A673 (cell line): ENCODE data around the gene ABCB9. TPM values are rescaled to one million over a fixed set of nuclear protein-coding genes. Genes with fewer than 3 reads are reported as not detected.

ENCODE experiments used
- BruUV-seq: library from RNA; stranded (reverse); fragments of 400-500 nt; replicated peaks from 2 replicates; lab custom pipeline; 2021; lab: Mats Ljungman, UMichigan
- CTCF ChIA-PET: fragments of 300-600 bp; sonication (Branson Sonifier 250); formaldehyde crosslinking; loops from one replicate; lab custom pipeline; 2022; ENCODE audit warnings: antibody characterized with exemption; lab: Charles Lee
- POLR2A ChIA-PET: fragments of 300-600 bp; sonication (Branson Sonifier 250); formaldehyde crosslinking; loops from one replicate; lab custom pipeline; 2022; ENCODE audit warnings: antibody characterized with exemption; ENCODE audit not compliant: low non-redundant PET; lab: Charles Lee
- DNase-seq: peaks from one replicate; pipeline ENCODE4 v3.0.0-alpha.2; 2015; ENCODE audit warnings: low spot score
- H3K27ac ChIP-seq: fragments of 200-600 bp; sonication (generic); 2 replicates; pipeline ENCODE4 v1.5.1; 2016; ENCODE audit warnings: mixed run types, low read depth, mild to moderate bottlenecking, mixed read lengths, antibody characterized with exemption, low read length; ENCODE audit not compliant: poor library complexity, severe bottlenecking
- H3K27me3 ChIP-seq: fragments of 200-600 bp; sonication (generic); replicated peaks from 2 replicates; pipeline ENCODE4 v1.6.1; 2017; ENCODE audit warnings: mixed run types, low read depth, mild to moderate bottlenecking, mixed read lengths, antibody characterized with exemption, low read length; ENCODE audit not compliant: insufficient read depth, poor library complexity
- H3K36me3 ChIP-seq: fragments of 200-600 bp; sonication (generic); 2 replicates; pipeline ENCODE4 v1.6.1; 2016; ENCODE audit warnings: mixed run types, mild to moderate bottlenecking, mixed read lengths, antibody characterized with exemption, low read length; ENCODE audit not compliant: insufficient read depth, poor library complexity, severe bottlenecking
- H3K4me1 ChIP-seq: fragments of 200-600 bp; sonication (generic); 2 replicates; pipeline ENCODE4 v1.6.1; 2017; ENCODE audit warnings: mixed run types, mild to moderate bottlenecking, mixed read lengths, antibody characterized with exemption, low read length; ENCODE audit not compliant: insufficient read depth, poor library complexity, severe bottlenecking
- H3K4me3 ChIP-seq: fragments of 200-600 bp; sonication (generic); 2 replicates; pipeline ENCODE4 v1.5.1; 2016; ENCODE audit warnings: low read depth, mixed run types, mild to moderate bottlenecking, mixed read lengths, low read length; ENCODE audit not compliant: poor library complexity, severe bottlenecking
- H3K9me3 ChIP-seq: fragments of 200-600 bp; sonication (generic); 2 replicates; pipeline ENCODE4 v1.6.1; 2016; ENCODE audit warnings: mixed run types, low read depth, mild to moderate bottlenecking, mixed read lengths, antibody characterized with exemption, low read length; ENCODE audit not compliant: poor library complexity, severe bottlenecking
- EZH2 ChIP-seq: fragments of 200-600 bp; sonication (generic); IDR thresholded peaks from 2 replicates; pipeline ENCODE4 v1.6.1; 2017; ENCODE audit warnings: borderline replicate concordance, low read depth, mild to moderate bottlenecking, mixed read lengths, antibody characterized with exemption, low read length; ENCODE audit not compliant: poor library complexity, severe bottlenecking
- intact Hi-C: fragments of 100-400 bp; cut with micrococcal nuclease; formaldehyde crosslinking; loops from one replicate; pipeline ENCODE4 v1.10.0; 2022; ENCODE audit not compliant: unreplicated experiment
- total RNA-seq: library from RNA; stranded (reverse); gene quantifications from 2 replicates; pipeline ENCODE4 v1.2.3, GENCODE V29; 2021
- TF ChIP-seq, protein P1 (sequence below): fragments of 300-800, 200-600 bp; sonication (generic); conservative IDR thresholded peaks from 2 replicates; pipeline ENCODE4 v1.5.1; 2017; ENCODE audit warnings: low read depth, mild to moderate bottlenecking, antibody characterized with exemption, low read length, moderate library complexity, mixed read lengths

Gene ABCB9
- total RNA-seq, 1 experiment from 2014 or later = 8.9 TPM

DNA sequence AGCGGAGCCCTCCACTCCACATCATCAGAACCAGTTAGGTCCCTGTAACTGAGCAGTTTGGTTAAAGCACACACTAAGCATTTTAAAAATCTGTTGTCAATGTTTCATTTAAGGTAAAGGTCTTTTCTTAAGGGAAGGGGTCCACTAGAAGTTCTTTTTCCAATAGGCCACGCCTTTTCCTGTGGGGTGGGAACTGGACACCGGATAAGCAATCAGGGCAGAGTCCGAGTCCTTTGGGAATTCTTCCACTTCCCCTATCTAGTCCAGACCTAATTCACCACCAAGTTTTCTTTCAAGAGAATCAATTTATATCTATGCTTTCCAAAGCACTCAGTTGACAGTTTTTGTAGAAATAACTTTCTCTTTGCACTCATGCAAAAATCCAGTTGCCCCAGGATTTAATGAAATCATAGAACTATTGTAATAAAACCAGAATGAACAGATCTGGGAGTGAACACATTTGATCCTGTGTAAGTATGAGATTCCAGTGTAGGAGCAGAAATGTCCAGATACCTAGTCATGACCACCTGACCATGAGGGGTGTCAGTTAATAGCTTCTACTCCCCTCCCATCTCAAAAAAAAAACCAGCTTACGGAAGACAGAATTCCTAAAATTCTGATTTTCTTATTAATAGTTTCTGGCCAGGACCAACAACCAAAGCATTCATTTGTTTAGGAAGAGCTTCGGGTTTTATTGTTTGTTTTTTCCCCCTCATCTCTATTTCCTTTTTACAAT lies 82.0 kb downstream of the ABCB9 start:
- Histone ChIP-seq H3K4me3 (no peak overlapping the region), H3K27me3 (no peaks in the 10 kb centered on the region), H3K36me3 (no peaks in the 10 kb centered on the region), H3K4me1 (peaks cover 54% of the 10 kb centered on the region), H3K9me3 (no peaks in the 10 kb centered on the region), H3K27ac (no peak overlapping the region)
- intact Hi-C loops = no loop called here
- DNase-seq = no peak
- TF ChIP-seq EZH2 = no peak
- TF ChIP-seq, protein P1, sequence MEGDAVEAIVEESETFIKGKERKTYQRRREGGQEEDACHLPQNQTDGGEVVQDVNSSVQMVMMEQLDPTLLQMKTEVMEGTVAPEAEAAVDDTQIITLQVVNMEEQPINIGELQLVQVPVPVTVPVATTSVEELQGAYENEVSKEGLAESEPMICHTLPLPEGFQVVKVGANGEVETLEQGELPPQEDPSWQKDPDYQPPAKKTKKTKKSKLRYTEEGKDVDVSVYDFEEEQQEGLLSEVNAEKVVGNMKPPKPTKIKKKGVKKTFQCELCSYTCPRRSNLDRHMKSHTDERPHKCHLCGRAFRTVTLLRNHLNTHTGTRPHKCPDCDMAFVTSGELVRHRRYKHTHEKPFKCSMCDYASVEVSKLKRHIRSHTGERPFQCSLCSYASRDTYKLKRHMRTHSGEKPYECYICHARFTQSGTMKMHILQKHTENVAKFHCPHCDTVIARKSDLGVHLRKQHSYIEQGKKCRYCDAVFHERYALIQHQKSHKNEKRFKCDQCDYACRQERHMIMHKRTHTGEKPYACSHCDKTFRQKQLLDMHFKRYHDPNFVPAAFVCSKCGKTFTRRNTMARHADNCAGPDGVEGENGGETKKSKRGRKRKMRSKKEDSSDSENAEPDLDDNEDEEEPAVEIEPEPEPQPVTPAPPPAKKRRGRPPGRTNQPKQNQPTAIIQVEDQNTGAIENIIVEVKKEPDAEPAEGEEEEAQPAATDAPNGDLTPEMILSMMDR = no peak
- ChIA-PET POLR2A (no interaction called here), CTCF (no interaction called here)
- no TSS peak for BruUV-seq

DNA sequence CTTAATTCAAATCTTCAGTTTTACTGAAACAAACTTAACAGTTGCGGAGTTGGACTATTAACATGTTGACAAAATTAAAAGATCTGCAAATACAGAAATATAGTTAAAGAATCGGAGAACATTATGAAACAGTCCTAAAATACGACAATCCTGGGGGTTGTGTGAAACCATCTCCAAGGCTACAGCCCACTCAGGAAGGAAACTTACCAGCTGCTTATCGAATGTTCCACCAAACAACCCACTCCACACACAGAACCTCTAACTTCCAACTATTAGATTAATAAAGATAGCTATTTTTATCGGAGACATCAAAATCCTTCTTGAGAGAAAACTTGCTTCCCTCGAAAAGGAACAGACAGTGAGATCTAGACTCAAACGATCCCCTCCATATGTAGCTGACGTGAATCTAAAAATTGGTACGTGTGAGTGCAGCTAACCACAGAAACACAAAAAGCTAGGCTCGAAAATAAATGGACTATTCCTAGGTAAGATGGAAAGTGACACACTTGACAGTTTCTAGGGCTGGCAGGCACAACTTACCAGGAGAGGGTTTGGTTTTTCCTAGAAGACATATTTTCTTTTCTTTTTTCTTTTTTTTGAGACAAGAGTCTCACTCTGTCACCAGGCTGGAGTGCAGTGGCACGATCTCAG lies 83.2 kb downstream of the ABCB9 start:
- H3K27ac ChIP-seq = no peak overlapping the region
- no peaks in the 10 kb centered on the region for H3K36me3 ChIP-seq
- no peaks in the 10 kb centered on the region for H3K27me3 ChIP-seq
- TF ChIP-seq EZH2 = no peak
- TF ChIP-seq, protein P1 = no peak
- peaks cover 43% of the 10 kb centered on the region for H3K4me1 ChIP-seq
- BruUV-seq = no TSS peak
- ChIA-PET POLR2A (interaction anchor here (0.6 kb wide), 1 partner anchor 42 kb away, joined by 3 read pairs; no protein-coding TSS in a partner anchor), CTCF (no interaction called here)
- no peak overlapping the region for H3K4me3 ChIP-seq
- intact Hi-C loops = no loop called here
- H3K9me3 ChIP-seq = no peaks in the 10 kb centered on the region
- no peak for DNase-seq

DNA sequence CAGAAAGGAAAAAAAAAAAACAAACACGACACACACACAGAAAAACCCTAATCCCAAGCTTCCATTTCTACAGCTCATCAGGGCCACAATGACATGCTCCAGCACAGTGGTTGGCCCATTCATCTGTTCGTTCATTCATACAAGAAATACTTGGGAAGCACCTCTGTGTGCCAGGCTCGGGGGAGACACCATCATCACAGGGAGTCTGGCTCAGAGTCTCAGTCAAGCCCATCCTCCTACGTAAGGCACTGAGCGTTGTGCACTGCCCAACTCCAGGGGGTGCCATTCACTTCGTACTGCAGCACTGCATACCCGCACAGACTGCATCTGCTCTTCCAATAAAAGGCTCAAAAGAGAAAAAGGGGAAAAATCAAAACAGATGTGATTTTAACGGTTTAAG lies 85.6 kb downstream of the ABCB9 start:
- Histone ChIP-seq H3K9me3 (no peaks in the 10 kb centered on the region), H3K4me1 (peaks cover 38% of the 10 kb centered on the region), H3K36me3 (no peaks in the 10 kb centered on the region), H3K27ac (peak overlapping the region; percentile 55), H3K27me3 (no peaks in the 10 kb centered on the region), H3K4me3 (no peak overlapping the region)
- peak; percentile 87 for DNase-seq
- POLR2A ChIA-PET = interaction anchor here (0.6 kb wide), 1 partner anchor 894 kb away, joined by 3 read pairs; no protein-coding TSS in a partner anchor
- intact Hi-C loops = no loop called here
- TF ChIP-seq EZH2 = no peak
- TF ChIP-seq, protein P1 = peak; percentile 85
- no TSS peak for BruUV-seq
- CTCF ChIA-PET = interaction anchor here (0.6 to 1.0 kb wide), 4 partner anchors 9 to 1683 kb away, joined by 3 to 4 read pairs (median 3); no protein-coding TSS in a partner anchor
